Measurements from ENCODE around the gene STEAP3. TPM values are rescaled to one million over a fixed set of nuclear protein-coding genes. Genes with fewer than 3 reads are reported as not detected.

Gene STEAP3
- total RNA-seq, 1 experiment from 2014 or later, result 15.4 TPM

- no peaks in the 10 kb centered on the region for H3K9me3 ChIP-seq (ENCODE audit: control insufficient read depth, low read depth, low read length)
- no peak overlapping the region for H3K56ac ChIP-seq (ENCODE audit: insufficient read length, low read depth, low read length)
- no peak overlapping the region for H3K27ac ChIP-seq (ENCODE audit: insufficient read length, low read depth, low read length)
- no peak for TF ChIP-seq CTCF (conservative IDR thresholded peaks at IDR 0.05)
- H2AK5ac ChIP-seq (ENCODE audit: insufficient read length, low read length), result no peak overlapping the region
- H2BK120ac ChIP-seq (ENCODE audit: low read depth, low read length, poor library complexity, severe bottlenecking), result no peak overlapping the region
- H3K4me3 Mint-ChIP-seq, result peak overlapping the region in 1 of 2 experiments; percentile 22; a peak in 1 of 5 replicates
- no peak overlapping the region for H2BK12ac ChIP-seq (ENCODE audit: insufficient read length, low read depth, low read length)
- no peaks in the 10 kb centered on the region for H3K79me2 ChIP-seq (ENCODE audit: insufficient read depth, low read length)
- H4K91ac ChIP-seq (ENCODE audit: insufficient read length, low read depth, low read length), result no peak overlapping the region
- H2BK15ac ChIP-seq (ENCODE audit: low read depth, low read length), result no peak overlapping the region
- no peak overlapping the region for H3K14ac ChIP-seq (ENCODE audit: insufficient read depth, low read length)
- H2BK5ac ChIP-seq (ENCODE audit: insufficient read length, low read length), result no peak overlapping the region
- no peaks in the 10 kb centered on the region for H3K23me2 ChIP-seq (ENCODE audit: insufficient read length, low read depth, low read length, poor library complexity, severe bottlenecking)
- no peaks in the 10 kb centered on the region for H3K27me3 Mint-ChIP-seq (ENCODE audit: low read depth)
- H4K20me1 ChIP-seq (ENCODE audit: control insufficient read depth, insufficient read depth, insufficient read length), result no peaks in the 10 kb centered on the region
- H3K27me3 ChIP-seq (ENCODE audit: insufficient read depth, low read length), result no peaks in the 10 kb centered on the region
- H2BK20ac ChIP-seq (ENCODE audit: low read depth, low read length, poor library complexity, severe bottlenecking), result no peak overlapping the region
- no peak overlapping the region for H3K4ac ChIP-seq (ENCODE audit: low read depth, low read length)
- H4K5ac ChIP-seq (ENCODE audit: insufficient read length, low read depth, low read length), result no peak overlapping the region
- no peaks in the 10 kb centered on the region for H3K79me1 ChIP-seq (ENCODE audit: insufficient read depth, low read depth, low read length, poor library complexity, severe bottlenecking)
- H3K4me1 Mint-ChIP-seq, result peaks cover 64 to 74% of the 10 kb centered on the region in 2 experiments
- H2AFZ ChIP-seq (ENCODE audit: low read length), result no peak overlapping the region
- WGBS (ENCODE audit: extremely low coverage, insufficient read length, low lambda C conversion rate), result no CpG with 5 or more reads among the region's 2 CpGs
- no peak overlapping the region for H3K18ac ChIP-seq (ENCODE audit: insufficient read length, low read depth, low read length)
- no peak overlapping the region for H3K9ac ChIP-seq (ENCODE audit: extremely low read depth, insufficient read length, low read length)
- H3K4me2 ChIP-seq (ENCODE audit: insufficient read depth, insufficient read length, low read length), result no peak overlapping the region
- H3T11ph ChIP-seq (ENCODE audit: low read length), result no peak overlapping the region
- peak overlapping the region in 1 of 3 experiments; percentile 35; a peak in 2 of 7 replicates for H3K27ac Mint-ChIP-seq
- no peaks in the 10 kb centered on the region; the same call in 1 of the 2 replicates for H3K4me1 ChIP-seq (ENCODE audit: insufficient read depth, low read length)
- H4K8ac ChIP-seq (replicated peaks; ENCODE audit: insufficient read length, low read depth, low read length), result no peak overlapping the region
- DNase-seq, result no peak
- H3K23ac ChIP-seq (ENCODE audit: insufficient read length, low read depth, low read length), result no peak overlapping the region
- no peaks in the 10 kb centered on the region for H3K9me3 Mint-ChIP-seq
- peaks cover 23 to 42% (median 26%) of the 10 kb centered on the region in 3 experiments for H3K36me3 Mint-ChIP-seq (ENCODE audit: insufficient read depth in 1 of 3, low read depth in 3 of 3)
Measured at GRCh38 chr2:119253114-119253702, 29.6 kb downstream of the STEAP3 start.
